GM23248 (cell line): ENCODE results near the gene IL19. TPM values are rescaled to one million over a fixed set of nuclear protein-coding genes. Genes with fewer than 3 reads are reported as not detected.

Experiments used
- DNase-seq: peaks from one replicate; pipeline ENCODE4 v3.0.0-alpha.2; 2015
- H2AFZ ChIP-seq: fragments of 200-600 bp; sonication (generic); 2 replicates; pipeline ENCODE4 v1.6.1; 2016; ENCODE audit warnings: antibody characterized with exemption
- H3F3A ChIP-seq: fragments of 200-600 bp; sonication (generic); 2 replicates; pipeline ENCODE4 v1.6.1; 2016; ENCODE audit warnings: mild to moderate bottlenecking, antibody characterized with exemption, mixed run types; ENCODE audit not compliant: insufficient read depth
- H3K27ac ChIP-seq: fragments of 200-600 bp; sonication (generic); 2 replicates; pipeline ENCODE4 v1.5.1; 2016; ENCODE audit warnings: mild to moderate bottlenecking
- H3K27me3 ChIP-seq: fragments of 200-600 bp; sonication (generic); replicated peaks from 2 replicates; pipeline ENCODE4 v1.6.1; 2016; ENCODE audit warnings: mild to moderate bottlenecking; ENCODE audit not compliant: insufficient read depth
- H3K36me3 ChIP-seq: fragments of 200-600 bp; sonication (generic); 2 replicates; pipeline ENCODE4 v1.6.1; 2016; ENCODE audit warnings: low read depth, mild to moderate bottlenecking
- H3K4me1 ChIP-seq: fragments of 200-600 bp; sonication (generic); 2 replicates; pipeline ENCODE4 v1.6.1; 2016; ENCODE audit warnings: mild to moderate bottlenecking; ENCODE audit not compliant: insufficient read depth
- H3K4me2 ChIP-seq: fragments of 200-600 bp; sonication (generic); one replicate; pipeline ENCODE4 v1.6.1; 2016; ENCODE audit warnings: mild to moderate bottlenecking; ENCODE audit not compliant: unreplicated experiment
- H3K4me3 ChIP-seq: fragments of 200-600 bp; sonication (generic); 2 replicates; pipeline ENCODE4 v1.5.1; 2016; ENCODE audit warnings: mild to moderate bottlenecking
- H3K79me2 ChIP-seq: fragments of 200-600 bp; sonication (generic); 2 replicates; pipeline ENCODE4 v1.6.1; 2016; ENCODE audit warnings: mild to moderate bottlenecking; ENCODE audit not compliant: insufficient read depth
- H3K9ac ChIP-seq: fragments of 200-600 bp; sonication (generic); 2 replicates; pipeline ENCODE4 v1.6.1; 2016; ENCODE audit warnings: mild to moderate bottlenecking
- H3K9me2 ChIP-seq: fragments of 200-600 bp; sonication (generic); 2 replicates; pipeline ENCODE4 v1.6.1; 2016; ENCODE audit warnings: mixed run types, mild to moderate bottlenecking, moderate library complexity; ENCODE audit not compliant: insufficient read depth
- H3K9me3 ChIP-seq: fragments of 200-600 bp; sonication (generic); one replicate; pipeline ENCODE4 v1.6.1; 2017; ENCODE audit warnings: low read depth
- H4K20me1 ChIP-seq: fragments of 200-600 bp; sonication (generic); 2 replicates; pipeline ENCODE4 v1.6.0; 2016; ENCODE audit not compliant: insufficient read depth
- EZH2 ChIP-seq: fragments of 200-600 bp; sonication (generic); IDR thresholded peaks from 2 replicates; pipeline ENCODE4 v1.6.1; 2018; ENCODE audit warnings: antibody characterized with exemption, mild to moderate bottlenecking; ENCODE audit not compliant: insufficient read depth, poor library complexity, severe bottlenecking
- EZH2phosphoT487 ChIP-seq: fragments of 200-600 bp; sonication (generic); IDR thresholded peaks from 2 replicates; pipeline ENCODE4 v1.6.1; 2018; ENCODE audit warnings: antibody characterized with exemption, moderate library complexity, mild to moderate bottlenecking, low read depth; ENCODE audit not compliant: insufficient read depth
- WGBS, 2 experiments: methylation state at CpG; one replicate each; pipeline ENCODE4 v1.1.6; 2015 to 2017; ENCODE audit warnings: low lambda C conversion rate in 2 of 2, low coverage in 1 of 2; ENCODE audit errors: missing lambda C conversion rate in 2 of 2; 5-methylcytosine and 5-hydroxymethylcytosine counted together
- in situ Hi-C: fragments of 300-500 bp; cut with MboI; formaldehyde crosslinking; loops from 2 replicates; pipeline ENCODE4 v1.15.0; 2020
- polyA plus RNA-seq: library from polyadenylated mRNA; unstranded; fragments of >200 nt; fragmentation: Nextera tagmentation; extraction: Ambion mirVana; gene quantifications from 2 replicates; pipeline ENCODE4 v1.2.1, GENCODE V29; 2016
- total RNA-seq: library from RNA; depleted of rRNA; stranded (reverse); fragments of >200 nt; shearing (Covaris generic); gene quantifications from 2 replicates; pipeline ENCODE4 v1.2.3, GENCODE V29; 2014

IL19 gene
- total and polyA plus RNA-seq, 2 experiments from 2014 or later = not detected

DNA sequence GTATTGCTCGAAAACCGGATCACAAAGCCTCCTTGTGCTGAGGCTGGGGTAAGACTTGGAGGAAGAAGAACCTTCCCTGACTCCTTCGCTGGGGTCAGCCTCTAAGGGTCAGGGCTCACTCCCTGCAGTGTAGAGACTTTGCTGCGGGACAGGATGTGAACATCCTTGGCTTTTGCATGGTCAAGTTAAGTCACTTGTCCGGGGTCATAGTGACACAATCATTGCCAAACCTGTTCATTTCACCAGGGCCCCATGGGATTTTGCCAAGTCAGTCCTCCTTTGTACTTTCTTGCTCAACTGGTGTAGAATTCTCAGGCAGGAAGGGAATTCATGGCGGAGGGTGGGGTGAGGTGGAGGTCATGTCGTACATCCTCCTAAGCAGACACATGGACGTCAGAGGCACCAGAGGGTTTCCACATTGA is 26.4 kb downstream of the IL19 start:
- Histone ChIP-seq H3K27ac (no peak overlapping the region), H3K4me1 (peaks cover 14% of the 10 kb centered on the region), H3F3A (peaks cover 21% of the 10 kb centered on the region), H3K27me3 (no peaks in the 10 kb centered on the region), H4K20me1 (no peaks in the 10 kb centered on the region), H3K36me3 (no peaks in the 10 kb centered on the region), H3K9me2 (no peaks in the 10 kb centered on the region), H3K79me2 (no peaks in the 10 kb centered on the region), H3K4me3 (no peak overlapping the region), H3K9me3 (no peaks in the 10 kb centered on the region), H2AFZ (no peak overlapping the region), H3K9ac (no peak overlapping the region), H3K4me2 (no peak overlapping the region)
- TF ChIP-seq EZH2phosphoT487 (no peak), EZH2 (no peak)
- in situ Hi-C loops = no loop called here
- no peak for DNase-seq
- WGBS, 2 experiments = 91 to 95% methylated on average over 8 of the region's 8 CpGs

GRCh38 chr1:206797534-206798383 is 27.2 kb downstream of the IL19 start:
- no peak overlapping the region for H3K4me2 ChIP-seq
- DNase-seq = peak; percentile 32
- in situ Hi-C loops = no loop called here

DNA sequence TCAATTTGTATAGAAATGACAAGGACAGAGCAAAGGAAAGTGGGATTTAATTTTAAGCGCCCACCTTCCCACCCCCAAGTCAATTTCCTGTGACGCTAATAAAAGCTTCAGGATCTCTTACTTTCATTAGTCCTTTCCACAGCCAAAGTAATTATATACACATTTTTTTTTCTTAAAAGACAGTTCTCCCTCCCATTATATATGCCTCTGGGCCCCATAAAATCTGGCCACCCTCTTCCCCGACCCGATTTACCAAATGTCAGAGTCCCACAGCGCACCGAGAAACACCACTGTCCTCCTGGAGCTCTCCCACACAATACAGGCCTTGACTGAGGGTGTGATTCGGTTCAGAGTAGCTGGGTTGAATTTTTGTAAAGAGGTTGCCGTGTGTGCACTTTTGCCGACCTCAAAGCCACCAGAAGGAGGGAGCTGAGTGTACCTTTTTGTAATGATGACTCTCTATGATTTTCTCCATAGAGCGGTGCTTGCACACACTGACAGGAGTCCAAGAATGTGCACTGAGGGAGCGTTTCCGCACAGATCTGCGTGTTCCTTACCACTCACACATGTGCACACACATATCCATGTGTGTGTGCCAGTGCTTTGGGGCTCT is 27.9 kb downstream of the IL19 start:
- in situ Hi-C loops = no loop called here
- Histone ChIP-seq H3K9me2 (no peaks in the 10 kb centered on the region), H3K4me2 (no peak overlapping the region), H3F3A (peaks cover 11% of the 10 kb centered on the region; the same call in 1 of the 2 replicates), H3K27ac (no peak overlapping the region), H3K4me1 (peaks cover 9% of the 10 kb centered on the region), H3K79me2 (no peaks in the 10 kb centered on the region), H3K4me3 (no peak overlapping the region), H3K36me3 (no peaks in the 10 kb centered on the region), H3K9me3 (no peaks in the 10 kb centered on the region), H2AFZ (no peak overlapping the region), H3K9ac (no peak overlapping the region), H3K27me3 (no peaks in the 10 kb centered on the region), H4K20me1 (no peaks in the 10 kb centered on the region)
- TF ChIP-seq EZH2 (no peak), EZH2phosphoT487 (no peak)
- 78 to 82% methylated on average over 13 of the region's 13 CpGs for WGBS, 2 experiments
- no peak for DNase-seq

More at GRCh38 chr1:206797534-206798383, 27.2 kb downstream of the IL19 start:
- H3K4me1 ChIP-seq = peaks cover 9% of the 10 kb centered on the region
- H2AFZ ChIP-seq = no peak overlapping the region
- no peak overlapping the region for H3K9ac ChIP-seq
- H3K27me3 ChIP-seq = no peaks in the 10 kb centered on the region
- TF ChIP-seq EZH2 = no peak
- TF ChIP-seq EZH2phosphoT487 = no peak
- no peaks in the 10 kb centered on the region for H4K20me1 ChIP-seq
- H3K79me2 ChIP-seq = no peaks in the 10 kb centered on the region
- H3K9me3 ChIP-seq = no peaks in the 10 kb centered on the region
- H3K9me2 ChIP-seq = no peaks in the 10 kb centered on the region
- H3F3A ChIP-seq = peaks cover 14% of the 10 kb centered on the region
- 53 to 56% methylated on average over 8 of the region's 8 CpGs for WGBS, 2 experiments
- no peak overlapping the region for H3K27ac ChIP-seq
- no peaks in the 10 kb centered on the region for H3K36me3 ChIP-seq
- no peak overlapping the region for H3K4me3 ChIP-seq

DNA sequence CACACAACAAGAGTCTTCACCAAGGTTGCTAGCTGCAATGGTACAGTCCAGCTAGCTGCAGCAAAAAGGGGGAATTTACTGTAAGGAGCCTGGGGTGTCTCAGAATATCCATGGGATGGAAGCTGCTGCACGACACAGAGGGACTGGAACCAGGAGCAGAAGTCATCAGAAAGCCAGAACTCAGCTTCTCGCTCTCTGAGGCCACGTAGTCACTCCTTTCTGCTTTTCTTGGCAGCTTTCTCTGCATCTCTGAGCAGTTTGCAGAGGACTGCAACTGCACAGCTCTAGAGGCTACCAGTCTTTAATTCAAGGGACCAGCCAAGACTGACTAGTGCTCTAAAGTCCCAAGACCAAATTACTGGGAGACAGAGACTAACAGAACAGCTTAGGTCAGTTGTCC is 28.7 kb downstream of the IL19 start:
- no peaks in the 10 kb centered on the region for H3K36me3 ChIP-seq
- H3K9me3 ChIP-seq = no peaks in the 10 kb centered on the region
- H3K9ac ChIP-seq = no peak overlapping the region
- in situ Hi-C loops = no loop called here
- no peak overlapping the region for H3K27ac ChIP-seq
- no peaks in the 10 kb centered on the region for H3K79me2 ChIP-seq
- WGBS, 2 experiments = 67 to 77% methylated on average over 3 of the region's 3 CpGs
- H3K4me2 ChIP-seq = no peak overlapping the region
- peaks cover 11% of the 10 kb centered on the region; the same call in 1 of the 2 replicates for H3F3A ChIP-seq
- no peaks in the 10 kb centered on the region for H3K9me2 ChIP-seq
- TF ChIP-seq EZH2 (no peak), EZH2phosphoT487 (no peak)
- peaks cover 14% of the 10 kb centered on the region for H3K4me1 ChIP-seq
- H2AFZ ChIP-seq = no peak overlapping the region
- peak; percentile 56 for DNase-seq
- H3K4me3 ChIP-seq = no peak overlapping the region
- no peaks in the 10 kb centered on the region for H4K20me1 ChIP-seq
- no peaks in the 10 kb centered on the region for H3K27me3 ChIP-seq
